ENCODE measurements around the gene SPATA46. TPM values are rescaled to one million over a fixed set of nuclear protein-coding genes. Genes with fewer than 3 reads are reported as not detected.

The SPATA46 gene
- total and polyA plus RNA-seq, 7 donors: not detected

GRCh38 chr1:162351246-162351842, 25.3 kb downstream of the SPATA46 start:
- Histone ChIP-seq H3K27ac (no peak overlapping the region), H3K4me3 (no peak overlapping the region), H3K36me3 (ENCODE audit: insufficient read depth in 1 of 2, low read depth in 1 of 2) (no peaks in the 10 kb centered on the region), H3K4me1 (no peaks in the 10 kb centered on the region), H3K9me3 (no peaks in the 10 kb centered on the region), H3K27me3 (ENCODE audit: insufficient read depth in 3 of 3, low read length in 2 of 3) (no peaks in the 10 kb centered on the region)
- ATAC-seq (no peak), DNase-seq (no peak)
- intact Hi-C loops (cut with DNase I): no loop called here
- WGBS, 3 donors: 84 to 88% (median 86%) methylated on average over 6 of the region's 6 CpGs
- no peak for TF ChIP-seq CTCF (IDR thresholded peaks at IDR 0.05)

- Histone ChIP-seq H3K9me3 (no peaks in the 10 kb centered on the region), H3K4me3 (no peak overlapping the region), H3K27me3 (ENCODE audit: insufficient read depth in 3 of 3, low read length in 2 of 3) (no peaks in the 10 kb centered on the region), H3K36me3 (ENCODE audit: insufficient read depth in 1 of 2, low read depth in 1 of 2) (no peaks in the 10 kb centered on the region), H3K4me1 (no peaks in the 10 kb centered on the region), H3K27ac (no peak overlapping the region)
- intact Hi-C loops (cut with DNase I): no loop called here
- no peak for TF ChIP-seq CTCF (IDR thresholded peaks at IDR 0.05)
- 61 to 65% (median 65%) methylated on average over 11 of the region's 11 CpGs for WGBS, 3 donors
- ATAC-seq (no peak), DNase-seq (no peak)
These were observed 26.9 kb downstream of the SPATA46 start for GRCh38 chr1:162349635-162350330.

- DNase-seq (no peak), ATAC-seq (no peak)
- no peaks in the 10 kb centered on the region for H3K4me1 ChIP-seq
- H3K36me3 ChIP-seq (ENCODE audit: insufficient read depth in 1 of 2, low read depth in 1 of 2): no peaks in the 10 kb centered on the region
- 61 to 65% (median 63%) methylated on average over 3 of the region's 3 CpGs for WGBS, 3 donors
- H3K27ac ChIP-seq: no peak overlapping the region
- H3K27me3 ChIP-seq (ENCODE audit: insufficient read depth in 3 of 3, low read length in 2 of 3): no peaks in the 10 kb centered on the region
- no peak overlapping the region for H3K4me3 ChIP-seq
- no peaks in the 10 kb centered on the region for H3K9me3 ChIP-seq
- TF ChIP-seq CTCF (IDR thresholded peaks at IDR 0.05): no peak
- intact Hi-C loops (cut with DNase I): no loop called here
These were observed 29.4 kb downstream of the SPATA46 start for GRCh38 chr1:162347281-162347680.

- Histone ChIP-seq H3K27ac (no peak overlapping the region), H3K27me3 (ENCODE audit: insufficient read depth in 3 of 3, low read length in 2 of 3) (no peaks in the 10 kb centered on the region), H3K4me1 (no peaks in the 10 kb centered on the region), H3K36me3 (ENCODE audit: insufficient read depth in 1 of 2, low read depth in 1 of 2) (no peaks in the 10 kb centered on the region), H3K9me3 (no peaks in the 10 kb centered on the region), H3K4me3 (no peak overlapping the region)
- no peak for ATAC-seq
- no peak for TF ChIP-seq CTCF (IDR thresholded peaks at IDR 0.05)
- intact Hi-C loops (cut with DNase I): no loop called here
- no peak for DNase-seq
- 86 to 96% (median 92%) methylated on average over 5 of the region's 5 CpGs for WGBS, 3 donors
These were observed 33.2 kb downstream of the SPATA46 start for GRCh38 chr1:162343470-162343869.
